Osteoblast (primary cell): ENCODE data around the gene MEGF10. TPM values are rescaled to one million over a fixed set of nuclear protein-coding genes. Genes with fewer than 3 reads are reported as not detected.

ENCODE experiments used
- DNase-seq: peaks from one replicate; pipeline ENCODE4 v3.0.0; 2011; ENCODE audit warnings: low spot score, mixed read lengths; ENCODE audit not compliant: insufficient read length; ENCODE audit errors: missing footprints
- H2AFZ ChIP-seq: 2 replicates; pipeline ENCODE4 v1.6.0; 2011; ENCODE audit warnings: mild to moderate bottlenecking, low read length
- H3K27ac ChIP-seq: 2 replicates; pipeline ENCODE4 v1.5.1; 2011; ENCODE audit warnings: mild to moderate bottlenecking, low read depth, low read length, moderate library complexity
- H3K27me3 ChIP-seq: 2 replicates; pipeline ENCODE4 v1.6.0; 2012; ENCODE audit warnings: mild to moderate bottlenecking, control low read depth, inconsistent platforms, low read length, moderate library complexity; ENCODE audit not compliant: insufficient read depth
- H3K36me3 ChIP-seq: 2 replicates; pipeline ENCODE4 v1.5.1; 2011; ENCODE audit warnings: mild to moderate bottlenecking, low read length, control low read depth, moderate library complexity; ENCODE audit not compliant: insufficient read depth
- H3K4me1 ChIP-seq: 2 replicates; pipeline ENCODE4 v1.5.1; 2011; ENCODE audit warnings: mild to moderate bottlenecking, low read length, control low read depth, moderate library complexity; ENCODE audit not compliant: insufficient read depth
- H3K4me2 ChIP-seq: 2 replicates; pipeline ENCODE4 v1.6.0; 2011; ENCODE audit warnings: mild to moderate bottlenecking, low read length; ENCODE audit not compliant: insufficient read depth
- H3K4me3 ChIP-seq: fragments of 200-600 bp; sonication (generic); 3 replicates; pipeline ENCODE4 v1.5.1; 2012; ENCODE audit warnings: mild to moderate bottlenecking, low read length, inconsistent platforms; ENCODE audit not compliant: insufficient read depth
- H3K79me2 ChIP-seq: 2 replicates; pipeline ENCODE4 v1.6.0; 2012; ENCODE audit warnings: mild to moderate bottlenecking, low read length, control low read depth, inconsistent platforms; ENCODE audit not compliant: insufficient read depth
- H3K9me3 ChIP-seq: 2 replicates; pipeline ENCODE4 v1.5.1; 2011; ENCODE audit warnings: low read depth, low read length, control low read depth
- H4K20me1 ChIP-seq: 2 replicates; pipeline ENCODE4 v1.6.0; 2012; ENCODE audit warnings: mild to moderate bottlenecking, low read length, control low read depth; ENCODE audit not compliant: insufficient read depth
- total RNA-seq: library from RNA; depleted of rRNA; stranded (reverse); fragments of >200 nt; gene quantifications from 2 replicates; pipeline ENCODE4 v1.2.3, GENCODE V29; 2012
- TF ChIP-seq, protein P1 (sequence below): IDR thresholded peaks from 2 replicates; pipeline ENCODE4 v1.5.1; 2011; ENCODE audit warnings: mild to moderate bottlenecking, low read depth, low read length, moderate library complexity; ENCODE audit errors: extremely low read depth

Gene MEGF10
- total RNA-seq, 1 donor, result 1.4 TPM

- no peak overlapping the region for H3K27ac ChIP-seq
- no peak for DNase-seq
- H2AFZ ChIP-seq, result no peak overlapping the region
- H3K36me3 ChIP-seq, result no peaks in the 10 kb centered on the region
- H3K27me3 ChIP-seq, result peaks cover 14% of the 10 kb centered on the region
- TF ChIP-seq, protein P1, sequence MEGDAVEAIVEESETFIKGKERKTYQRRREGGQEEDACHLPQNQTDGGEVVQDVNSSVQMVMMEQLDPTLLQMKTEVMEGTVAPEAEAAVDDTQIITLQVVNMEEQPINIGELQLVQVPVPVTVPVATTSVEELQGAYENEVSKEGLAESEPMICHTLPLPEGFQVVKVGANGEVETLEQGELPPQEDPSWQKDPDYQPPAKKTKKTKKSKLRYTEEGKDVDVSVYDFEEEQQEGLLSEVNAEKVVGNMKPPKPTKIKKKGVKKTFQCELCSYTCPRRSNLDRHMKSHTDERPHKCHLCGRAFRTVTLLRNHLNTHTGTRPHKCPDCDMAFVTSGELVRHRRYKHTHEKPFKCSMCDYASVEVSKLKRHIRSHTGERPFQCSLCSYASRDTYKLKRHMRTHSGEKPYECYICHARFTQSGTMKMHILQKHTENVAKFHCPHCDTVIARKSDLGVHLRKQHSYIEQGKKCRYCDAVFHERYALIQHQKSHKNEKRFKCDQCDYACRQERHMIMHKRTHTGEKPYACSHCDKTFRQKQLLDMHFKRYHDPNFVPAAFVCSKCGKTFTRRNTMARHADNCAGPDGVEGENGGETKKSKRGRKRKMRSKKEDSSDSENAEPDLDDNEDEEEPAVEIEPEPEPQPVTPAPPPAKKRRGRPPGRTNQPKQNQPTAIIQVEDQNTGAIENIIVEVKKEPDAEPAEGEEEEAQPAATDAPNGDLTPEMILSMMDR, result no peak
- H3K9me3 ChIP-seq, result no peaks in the 10 kb centered on the region
- H3K4me1 ChIP-seq, result no peaks in the 10 kb centered on the region
- H4K20me1 ChIP-seq, result no peaks in the 10 kb centered on the region
- H3K79me2 ChIP-seq, result no peaks in the 10 kb centered on the region
- H3K4me3 ChIP-seq, result no peak overlapping the region
- no peak overlapping the region for H3K4me2 ChIP-seq
Observed at GRCh38 chr5:127486471-127486870, 195.9 kb downstream of the MEGF10 start.

DNA sequence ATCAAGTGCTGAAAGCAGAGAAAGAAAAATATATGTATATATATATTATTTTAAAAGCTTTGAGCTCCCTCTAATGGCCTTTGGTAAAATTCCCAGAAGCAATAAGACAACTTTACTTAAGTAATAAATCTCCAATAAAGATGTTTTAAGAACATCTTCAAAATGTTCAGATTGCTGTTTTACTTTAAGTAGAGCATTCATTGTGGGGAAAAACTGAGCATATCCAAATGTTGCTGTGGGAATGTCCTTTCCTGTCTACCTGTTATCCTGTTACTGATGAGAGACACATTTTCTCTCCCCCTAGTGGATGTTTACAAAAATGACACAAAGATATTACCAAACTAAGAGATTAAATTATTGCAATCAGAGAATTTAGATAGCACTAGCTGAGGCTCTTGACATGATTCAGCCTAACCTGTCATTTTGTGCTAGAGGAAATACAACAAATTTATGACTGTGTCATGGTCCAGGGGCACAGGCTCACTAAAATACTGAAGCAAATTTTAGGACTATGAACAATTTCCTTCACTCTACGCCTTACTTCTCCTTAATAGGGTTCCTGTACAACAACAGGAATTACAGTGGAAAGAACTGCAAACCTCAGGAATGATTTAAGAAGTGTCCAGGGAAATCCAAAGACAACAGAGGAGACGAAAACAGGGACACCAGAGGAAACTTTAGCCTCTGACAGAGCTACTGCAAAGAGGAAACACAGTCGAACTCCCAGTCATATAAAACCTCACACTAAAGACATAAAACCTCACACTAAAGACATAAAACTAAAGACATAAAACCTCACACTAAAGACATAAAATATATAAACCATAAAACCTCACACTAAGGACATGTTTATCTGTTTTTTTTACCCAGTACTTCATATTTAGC is 202.5 kb downstream of the MEGF10 start:
- Histone ChIP-seq H4K20me1 (no peaks in the 10 kb centered on the region), H3K9me3 (no peaks in the 10 kb centered on the region), H3K4me1 (no peaks in the 10 kb centered on the region), H3K79me2 (no peaks in the 10 kb centered on the region), H3K4me2 (no peak overlapping the region), H2AFZ (no peak overlapping the region), H3K27ac (no peak overlapping the region), H3K27me3 (peaks cover 37% of the 10 kb centered on the region), H3K36me3 (no peaks in the 10 kb centered on the region), H3K4me3 (no peak overlapping the region)
- peak; percentile 11 for DNase-seq
- TF ChIP-seq, protein P1, result peak; percentile 77

DNA sequence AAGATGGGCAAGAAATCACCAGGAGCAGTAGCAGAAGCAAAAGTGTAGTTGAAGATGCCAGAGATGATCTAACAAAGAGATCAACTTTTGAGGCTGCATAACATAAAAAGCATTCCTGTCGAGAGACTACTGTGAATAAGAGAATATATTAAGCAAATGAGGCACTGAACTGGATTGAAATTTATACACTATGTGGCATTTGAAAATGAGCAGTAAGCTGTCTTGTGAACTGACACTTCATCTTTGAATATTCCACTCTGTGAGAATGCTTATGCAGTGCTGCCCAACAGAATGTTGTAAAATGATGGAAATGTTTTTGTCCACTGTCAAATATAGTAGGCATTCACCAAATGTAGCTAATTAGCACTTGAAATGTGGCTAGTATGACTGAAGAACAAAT is 208.0 kb downstream of the MEGF10 start:
- no peak for DNase-seq
- Histone ChIP-seq H4K20me1 (no peaks in the 10 kb centered on the region), H3K4me2 (no peak overlapping the region), H2AFZ (no peak overlapping the region), H3K9me3 (no peaks in the 10 kb centered on the region), H3K4me1 (no peaks in the 10 kb centered on the region), H3K79me2 (no peaks in the 10 kb centered on the region), H3K36me3 (no peaks in the 10 kb centered on the region), H3K27ac (no peak overlapping the region), H3K4me3 (no peak overlapping the region), H3K27me3 (peaks cover 23% of the 10 kb centered on the region)
- TF ChIP-seq, protein P1, result no peak

GRCh38 chr5:127505905-127506304 is 215.3 kb downstream of the MEGF10 start:
- no peak for DNase-seq
- Histone ChIP-seq H3K27ac (no peak overlapping the region), H3K4me3 (no peak overlapping the region), H3K79me2 (no peaks in the 10 kb centered on the region), H2AFZ (no peak overlapping the region), H3K4me2 (no peak overlapping the region), H3K36me3 (no peaks in the 10 kb centered on the region), H4K20me1 (no peaks in the 10 kb centered on the region), H3K9me3 (no peaks in the 10 kb centered on the region), H3K4me1 (no peaks in the 10 kb centered on the region), H3K27me3 (peaks cover 23% of the 10 kb centered on the region)
- TF ChIP-seq, protein P1, result no peak
